Right renal pelvis (tissue), 4 donors: ENCODE data around the gene TNN. TPM values are rescaled to one million over a fixed set of nuclear protein-coding genes. Genes with fewer than 3 reads are reported as not detected.

Source experiments
- DNase-seq, 4 donors: peaks; one replicate each; pipeline ENCODE4 v3.0.0-alpha.2; 2013; ENCODE audit warnings: low read depth in 4 of 4, low spot score in 3 of 4, missing footprints in 1 of 4
- polyA plus RNA-seq, 4 donors: library from polyadenylated mRNA; unstranded; fragments of 120-200 nt; gene quantifications; one replicate each; pipeline ENCODE4 v1.2.1, GENCODE V29; 2013; ENCODE audit not compliant: insufficient read length in 4 of 4

The TNN gene
- polyA plus RNA-seq, 4 donors, result 2.5 to 3.3 (median 2.9) TPM

DNA sequence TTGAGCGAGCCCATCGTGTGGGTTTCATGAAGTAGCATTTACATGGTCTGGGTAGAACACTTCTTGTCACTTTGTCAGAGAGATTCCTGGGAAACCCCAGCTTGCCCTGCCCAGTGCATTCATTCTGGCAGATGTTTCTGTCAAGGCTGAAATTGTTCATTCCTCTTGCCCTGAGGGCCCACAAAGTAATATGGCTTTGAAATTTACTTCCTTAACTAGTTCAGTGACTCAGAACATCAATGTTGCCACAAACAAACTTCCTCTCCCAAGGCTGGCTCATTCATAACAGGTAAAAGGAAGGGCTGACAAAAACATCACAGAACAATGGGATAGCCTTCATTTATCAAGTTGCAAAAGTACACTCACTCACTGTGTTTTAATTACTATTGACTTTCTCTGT is 129.9 kb downstream of the TNN start:
- DNase-seq, result no peak

Other genes starting within 250 kb of the TNN start
- 100 to 1,000 TPM; 130 to 137 (median 133) TPM for gene CACYBP, start 67.9 kb upstream of the TNN start, polyA plus RNA-seq
- gene MRPS14, start 44.4 kb upstream of the TNN start, polyA plus RNA-seq, result 10 to 100 TPM; 47.3 to 55.0 (median 51.2) TPM
- gene KIAA0040, start 124.9 kb downstream of the TNN start, polyA plus RNA-seq, result 10 to 100 TPM; 14.1 to 19.4 (median 16.7) TPM